ENCODE results near the gene AFTPH.

The AFTPH gene

GRCh38 chr2:64627860-64628841 is 104.0 kb downstream of the AFTPH start:
- peaks cover 11% of the 10 kb centered on the region; the same call in 1 of the 2 replicates for H3K4me1 ChIP-seq
- H3K27me3 ChIP-seq, result no peaks in the 10 kb centered on the region
- no peak overlapping the region for H3K27ac ChIP-seq
- no peak overlapping the region for H3K4me3 ChIP-seq
- no peak overlapping the region for H3K9ac ChIP-seq
- no peaks in the 10 kb centered on the region; the same call in 1 of the 2 replicates for H4K20me1 ChIP-seq
- no peaks in the 10 kb centered on the region for H3K9me3 ChIP-seq
- TF ChIP-seq Cebpa-rat (IDR thresholded peaks at IDR 0.05), result no peak
- H3K4me2 ChIP-seq, result no peak overlapping the region
- H3K36me3 ChIP-seq, result peaks cover 22% of the 10 kb centered on the region

- H3K9ac ChIP-seq, result no peak overlapping the region
- H3K9me3 ChIP-seq, result no peaks in the 10 kb centered on the region
- no peak for TF ChIP-seq Cebpa-rat (IDR thresholded peaks at IDR 0.05)
- H3K36me3 ChIP-seq, result peaks cover 34% of the 10 kb centered on the region
- no peaks in the 10 kb centered on the region; the same call in 1 of the 2 replicates for H4K20me1 ChIP-seq
- no peak overlapping the region for H3K4me3 ChIP-seq
- peaks cover 11% of the 10 kb centered on the region; the same call in 1 of the 2 replicates for H3K4me1 ChIP-seq
- H3K4me2 ChIP-seq, result no peak overlapping the region
- H3K27me3 ChIP-seq, result no peaks in the 10 kb centered on the region
- no peak overlapping the region for H3K27ac ChIP-seq
These were observed 105.2 kb downstream of the AFTPH start for GRCh38 chr2:64629329-64629781.

GRCh38 chr2:64629875-64630274 is 105.7 kb downstream of the AFTPH start:
- H3K4me2 ChIP-seq, result no peak overlapping the region
- no peaks in the 10 kb centered on the region; the same call in 1 of the 2 replicates for H4K20me1 ChIP-seq
- no peaks in the 10 kb centered on the region for H3K27me3 ChIP-seq
- no peaks in the 10 kb centered on the region for H3K9me3 ChIP-seq
- no peak overlapping the region for H3K9ac ChIP-seq
- H3K4me3 ChIP-seq, result no peak overlapping the region
- no peak for TF ChIP-seq Cebpa-rat (IDR thresholded peaks at IDR 0.05)
- no peak overlapping the region for H3K27ac ChIP-seq
- H3K4me1 ChIP-seq, result peaks cover 11% of the 10 kb centered on the region; the same call in 1 of the 2 replicates
- peaks cover 40% of the 10 kb centered on the region for H3K36me3 ChIP-seq

GRCh38 chr2:64630752-64631151 is 106.6 kb downstream of the AFTPH start:
- TF ChIP-seq Cebpa-rat (IDR thresholded peaks at IDR 0.05), result no peak
- Histone ChIP-seq H3K9ac (no peak overlapping the region), H3K4me2 (no peak overlapping the region), H3K36me3 (peaks cover 48% of the 10 kb centered on the region), H3K4me1 (peaks cover 14% of the 10 kb centered on the region), H3K9me3 (no peaks in the 10 kb centered on the region), H4K20me1 (no peaks in the 10 kb centered on the region; the same call in 1 of the 2 replicates), H3K27ac (no peak overlapping the region), H3K27me3 (no peaks in the 10 kb centered on the region), H3K4me3 (no peak overlapping the region)

- no peak overlapping the region for H3K4me3 ChIP-seq
- peaks cover 15% of the 10 kb centered on the region for H3K4me1 ChIP-seq
- H3K36me3 ChIP-seq, result peaks cover 55% of the 10 kb centered on the region
- H3K9ac ChIP-seq, result no peak overlapping the region
- no peaks in the 10 kb centered on the region for H3K27me3 ChIP-seq
- H3K27ac ChIP-seq, result no peak overlapping the region
- no peaks in the 10 kb centered on the region for H3K9me3 ChIP-seq
- no peak overlapping the region for H3K4me2 ChIP-seq
- no peaks in the 10 kb centered on the region; the same call in 1 of the 2 replicates for H4K20me1 ChIP-seq
- no peak for TF ChIP-seq Cebpa-rat (IDR thresholded peaks at IDR 0.05)
These were observed 107.6 kb downstream of the AFTPH start for GRCh38 chr2:64631771-64632170.

GRCh38 chr2:64632835-64633819 is 109.0 kb downstream of the AFTPH start:
- peaks cover 55% of the 10 kb centered on the region for H3K36me3 ChIP-seq

GRCh38 chr2:64634345-64635267 is 110.5 kb downstream of the AFTPH start:
- Histone ChIP-seq H3K27ac (no peak overlapping the region), H4K20me1 (peaks cover 16% of the 10 kb centered on the region), H3K9me3 (no peaks in the 10 kb centered on the region), H3K9ac (no peak overlapping the region), H3K27me3 (no peaks in the 10 kb centered on the region), H3K36me3 (peaks cover 55% of the 10 kb centered on the region), H3K4me3 (no peak overlapping the region), H3K4me2 (no peak overlapping the region), H3K4me1 (peaks cover 33% of the 10 kb centered on the region)
- TF ChIP-seq Cebpa-rat (IDR thresholded peaks at IDR 0.05), result no peak

More at GRCh38 chr2:64632835-64633819, 109.0 kb downstream of the AFTPH start:
- peaks cover 26% of the 10 kb centered on the region for H3K4me1 ChIP-seq
- peaks cover 10% of the 10 kb centered on the region for H4K20me1 ChIP-seq
- H3K27me3 ChIP-seq, result no peaks in the 10 kb centered on the region
- H3K9me3 ChIP-seq, result no peaks in the 10 kb centered on the region
- H3K4me2 ChIP-seq, result no peak overlapping the region
- H3K27ac ChIP-seq, result no peak overlapping the region
- TF ChIP-seq Cebpa-rat (IDR thresholded peaks at IDR 0.05), result no peak
- H3K4me3 ChIP-seq, result no peak overlapping the region
- H3K9ac ChIP-seq, result no peak overlapping the region

- Histone ChIP-seq H4K20me1 (peaks cover 32% of the 10 kb centered on the region), H3K27me3 (no peaks in the 10 kb centered on the region), H3K4me3 (peak overlapping the region; percentile 38), H3K9ac (peak overlapping the region; percentile 17), H3K36me3 (peaks cover 50% of the 10 kb centered on the region), H3K9me3 (no peaks in the 10 kb centered on the region), H3K4me1 (peaks cover 47% of the 10 kb centered on the region), H3K27ac (peak overlapping the region; percentile 82), H3K4me2 (peak overlapping the region; percentile 85)
- no peak for TF ChIP-seq Cebpa-rat (IDR thresholded peaks at IDR 0.05)
These were observed 112.1 kb downstream of the AFTPH start for GRCh38 chr2:64635976-64636911.

Data from BLaER1 (cell line).